Neural cell (in vitro differentiated cells): ENCODE results near the gene CRYAB.

Source experiments
- CTCF ChIP-seq: fragments of 450-650 bp; IDR thresholded peaks from 2 replicates; pipeline ENCODE4 v1.5.1; 2014; ENCODE audit warnings: antibody characterized with exemption, mild to moderate bottlenecking, moderate library complexity; ENCODE audit not compliant: poor library complexity, severe bottlenecking
- REST ChIP-seq: IDR thresholded peaks from 2 replicates; pipeline ENCODE4 v1.6.1; 2012; ENCODE audit warnings: borderline replicate concordance

DNA sequence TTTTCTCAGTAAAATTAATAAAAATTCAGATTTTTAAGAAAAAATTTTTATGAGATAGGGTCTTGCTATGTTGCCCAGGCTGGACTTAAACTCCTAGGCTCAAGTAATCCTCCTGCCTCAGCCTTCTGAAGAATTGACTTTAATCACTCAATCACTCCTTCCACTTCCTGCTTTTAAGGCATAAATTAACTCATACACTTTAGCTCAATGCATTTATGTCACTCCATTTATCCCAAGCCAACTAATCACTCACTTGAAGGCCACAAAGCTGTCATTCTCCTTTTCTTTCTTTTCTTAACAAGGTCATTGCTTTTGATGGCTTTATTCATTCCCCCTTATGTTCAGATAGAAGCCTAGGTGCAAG is 41.1 kb downstream of the CRYAB start:
- TF ChIP-seq REST (no peak), CTCF (no peak)
